Skin of body (tissue), 2 donors: ENCODE data around the gene CSMD2. TPM values are rescaled to one million over a fixed set of nuclear protein-coding genes. Genes with fewer than 3 reads are reported as not detected.

Source experiments
- DNase-seq: peaks from one replicate; lab custom pipeline; 2025; lab: John Stamatoyannopoulos, UW
- total RNA-seq: library from RNA; depleted of rRNA; stranded (reverse); fragments of >200 nt; gene quantifications from one replicate; pipeline ENCODE4 v1.2.3, GENCODE V29; 2014

Gene CSMD2
- total RNA-seq, 1 donor from 2014 or later = 2.4 TPM

DNA sequence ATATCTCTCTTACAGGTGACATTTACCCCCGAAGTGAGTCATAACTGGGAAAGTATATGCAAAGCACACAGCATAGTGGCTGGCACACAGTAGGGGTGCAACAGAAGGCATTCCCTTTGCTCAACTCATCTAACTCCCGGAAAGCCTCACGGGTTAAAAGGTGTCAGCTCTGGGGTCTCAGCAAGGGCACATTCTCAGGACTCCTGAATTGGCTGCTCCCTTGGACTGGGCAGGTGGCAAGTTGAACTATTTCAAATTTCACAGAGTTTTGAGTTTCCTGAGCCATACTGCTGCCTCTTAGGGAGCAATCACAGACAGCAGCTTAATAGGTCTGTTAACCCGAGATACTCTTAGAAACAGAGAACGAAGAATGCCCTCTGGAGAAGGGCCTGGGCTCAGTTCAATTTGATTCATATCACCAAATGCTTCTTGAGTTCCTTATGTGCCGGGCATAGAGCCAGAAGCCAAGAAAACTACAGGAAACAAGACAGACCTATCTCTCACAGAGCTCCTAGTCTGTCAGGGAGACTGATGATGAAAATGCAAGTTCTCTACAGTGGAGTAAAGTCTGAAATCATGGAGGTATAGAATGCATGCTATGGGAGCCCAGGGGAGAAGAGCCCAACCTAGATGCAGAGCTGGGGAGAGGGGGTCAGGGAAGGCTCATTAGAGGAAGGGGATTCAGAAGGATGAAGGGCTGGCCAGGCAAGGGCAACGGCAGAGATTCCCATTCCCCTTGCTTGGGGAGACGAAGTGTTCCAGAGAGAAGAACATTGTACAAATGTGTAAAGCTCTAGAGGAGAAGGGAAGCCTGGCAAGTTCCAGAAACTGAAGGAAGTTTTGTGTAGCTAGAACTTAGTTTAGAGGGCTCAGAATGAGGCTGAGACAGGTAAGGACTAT is 445.0 kb downstream of the CSMD2 start:
- DNase-seq = no peak

GRCh38 chr1:33719326-33719725 is 445.7 kb downstream of the CSMD2 start:
- no peak for DNase-seq

GRCh38 chr1:33718186-33718585 is 446.8 kb downstream of the CSMD2 start:
- DNase-seq = no peak

GRCh38 chr1:33716976-33717688 is 447.9 kb downstream of the CSMD2 start:
- DNase-seq = no peak

DNA sequence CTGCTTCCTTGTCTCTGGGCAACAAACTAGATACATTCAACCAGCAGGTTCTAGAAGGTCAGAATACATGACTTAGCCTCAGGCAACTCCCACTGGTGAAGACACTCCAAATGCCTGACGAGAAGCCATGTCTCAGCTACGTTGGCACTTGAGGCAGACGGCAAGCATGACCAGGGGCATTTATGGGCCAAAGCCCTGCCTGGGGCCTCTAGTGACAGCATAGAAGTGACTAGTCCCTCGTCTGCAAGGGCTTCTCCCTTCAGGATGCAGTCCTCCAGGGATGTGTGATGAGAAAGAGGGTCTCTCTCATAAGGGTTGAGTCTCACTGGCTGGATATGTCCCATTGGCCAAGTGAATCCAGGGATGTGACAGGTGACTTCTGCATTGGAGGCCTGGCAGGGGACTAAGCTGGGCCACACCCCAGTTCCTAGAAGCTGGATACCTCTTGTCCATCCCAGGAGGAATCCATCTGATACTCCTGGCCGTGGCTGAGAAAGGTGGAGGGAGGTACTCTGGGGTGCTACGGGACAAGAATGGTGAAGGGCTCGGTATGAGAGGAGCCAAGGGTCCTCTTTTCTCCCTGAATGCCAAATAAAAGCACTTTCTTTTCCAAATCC is 449.7 kb downstream of the CSMD2 start:
- no peak for DNase-seq

DNA sequence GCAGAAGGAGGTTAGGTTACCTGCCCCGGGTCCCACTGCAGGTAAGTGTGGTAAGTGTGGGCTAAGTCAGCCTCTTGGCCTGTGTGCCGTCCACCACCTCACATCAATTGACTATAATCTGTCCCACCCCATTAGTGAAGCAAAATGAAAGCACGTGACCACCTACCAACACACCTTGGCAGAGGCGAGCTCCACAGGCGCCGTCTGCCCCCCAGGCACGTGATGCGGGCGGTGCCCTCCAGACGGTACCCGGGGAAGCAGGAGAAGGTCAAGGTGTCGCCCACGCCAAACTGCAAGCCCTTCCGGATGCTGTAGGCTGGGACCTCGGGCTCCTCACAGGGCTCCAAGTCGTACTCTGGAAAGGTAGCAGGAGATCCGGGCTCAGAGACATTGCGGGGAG is 450.6 kb downstream of the CSMD2 start:
- DNase-seq = no peak

DNA sequence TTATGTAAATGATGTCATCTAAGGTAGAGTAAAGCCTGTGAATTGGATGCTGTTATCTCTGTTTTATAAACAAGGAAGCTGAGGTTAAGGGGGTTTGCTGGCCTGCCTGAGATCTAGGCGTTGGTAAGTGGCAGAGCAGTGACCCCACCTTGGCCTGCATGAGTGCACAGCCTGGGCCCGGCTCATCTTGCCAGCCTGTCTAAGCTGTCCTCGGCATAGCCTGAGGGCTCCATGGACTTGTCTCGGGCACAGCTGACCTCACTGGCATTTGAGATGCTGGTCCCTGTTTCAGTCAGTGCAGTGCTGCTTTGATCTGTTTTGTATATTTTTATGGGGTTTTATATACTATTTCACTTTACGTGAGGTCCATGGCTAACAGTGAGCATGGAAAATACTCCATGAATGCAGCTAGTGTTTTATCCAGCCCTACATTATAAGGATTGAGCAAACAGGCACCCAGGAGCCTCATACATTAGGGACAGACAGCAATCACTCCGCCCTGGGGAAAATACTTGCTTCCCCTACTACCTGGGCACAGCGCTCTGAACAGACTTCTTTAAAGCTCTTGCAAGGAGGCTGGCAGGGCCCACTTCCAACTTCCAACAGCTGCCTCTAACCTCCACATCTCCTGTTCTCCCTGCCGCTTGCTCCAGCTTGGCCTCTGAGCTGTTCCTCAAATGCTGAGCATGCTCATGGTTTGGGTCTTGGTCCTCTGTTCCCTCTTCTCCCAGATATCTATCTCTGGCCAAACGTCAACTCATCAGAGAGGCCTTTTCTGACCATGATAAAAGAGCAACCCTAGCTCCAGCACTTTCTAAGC is 451.8 kb downstream of the CSMD2 start:
- no peak for DNase-seq

DNA sequence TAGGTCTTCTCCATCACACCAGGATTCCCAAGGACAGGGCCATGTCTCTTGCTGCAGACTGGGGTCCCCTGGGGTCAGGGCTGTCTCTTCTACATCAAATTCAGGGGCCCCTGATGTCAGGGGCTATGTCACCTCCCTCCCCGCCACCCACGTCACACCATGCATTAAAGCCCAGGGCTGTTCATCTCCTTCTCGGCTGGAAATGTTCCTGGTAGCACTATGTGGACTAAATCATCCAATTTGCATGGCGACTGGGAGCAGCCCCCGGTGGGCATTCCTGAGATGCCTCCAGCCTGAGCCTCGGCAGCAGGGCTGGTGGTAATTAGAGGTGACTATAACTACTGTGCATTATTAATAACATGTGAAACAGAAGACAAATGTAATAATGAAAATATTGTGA is 452.8 kb downstream of the CSMD2 start:
- DNase-seq = no peak

GRCh38 chr1:33711511-33711910 is 453.5 kb downstream of the CSMD2 start:
- DNase-seq = no peak

DNA sequence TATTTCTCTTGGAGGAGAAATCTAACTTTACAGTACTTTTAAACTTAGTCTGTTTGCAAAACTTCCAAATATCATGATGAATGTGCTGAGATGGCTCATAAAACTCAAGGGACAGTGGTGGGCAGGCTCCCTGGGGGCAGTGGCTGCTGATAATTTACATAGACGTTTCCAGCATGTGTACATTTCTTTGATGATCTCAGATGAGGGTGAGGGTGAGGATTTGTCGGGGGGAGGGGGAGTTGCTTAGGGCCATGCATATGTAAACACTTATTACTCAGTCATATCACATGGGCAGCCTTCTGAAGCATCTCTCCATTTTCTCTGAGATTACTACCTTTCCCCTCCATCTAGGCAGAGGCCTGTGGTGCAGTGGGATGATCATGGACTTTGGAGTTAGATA is 454.1 kb downstream of the CSMD2 start:
- DNase-seq = no peak

- DNase-seq = no peak
Measured at GRCh38 chr1:33709783-33710718, 455.0 kb downstream of the CSMD2 start.

GRCh38 chr1:33709174-33709782 is 455.8 kb downstream of the CSMD2 start:
- no peak for DNase-seq

GRCh38 chr1:33706634-33707255 is 458.3 kb downstream of the CSMD2 start:
- no peak for DNase-seq

DNA sequence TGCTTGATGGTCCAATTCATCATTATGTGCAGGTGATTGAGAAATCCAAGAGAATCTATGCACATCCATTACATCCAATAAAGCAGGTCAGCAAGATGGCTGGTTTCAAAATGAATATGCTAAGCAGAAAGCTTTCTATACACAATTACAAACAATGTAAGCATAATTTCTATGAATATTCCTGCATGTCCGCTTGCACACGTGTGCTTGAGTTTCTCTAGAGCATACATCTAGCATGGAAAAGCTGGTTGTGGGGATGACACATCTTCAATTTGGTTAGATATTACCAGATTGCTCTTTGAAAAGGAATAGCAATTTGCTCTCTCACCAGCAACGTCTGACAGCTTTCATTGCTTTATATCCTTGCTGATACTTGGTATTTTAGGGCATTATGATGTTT is 461.6 kb downstream of the CSMD2 start:
- no peak for DNase-seq

DNA sequence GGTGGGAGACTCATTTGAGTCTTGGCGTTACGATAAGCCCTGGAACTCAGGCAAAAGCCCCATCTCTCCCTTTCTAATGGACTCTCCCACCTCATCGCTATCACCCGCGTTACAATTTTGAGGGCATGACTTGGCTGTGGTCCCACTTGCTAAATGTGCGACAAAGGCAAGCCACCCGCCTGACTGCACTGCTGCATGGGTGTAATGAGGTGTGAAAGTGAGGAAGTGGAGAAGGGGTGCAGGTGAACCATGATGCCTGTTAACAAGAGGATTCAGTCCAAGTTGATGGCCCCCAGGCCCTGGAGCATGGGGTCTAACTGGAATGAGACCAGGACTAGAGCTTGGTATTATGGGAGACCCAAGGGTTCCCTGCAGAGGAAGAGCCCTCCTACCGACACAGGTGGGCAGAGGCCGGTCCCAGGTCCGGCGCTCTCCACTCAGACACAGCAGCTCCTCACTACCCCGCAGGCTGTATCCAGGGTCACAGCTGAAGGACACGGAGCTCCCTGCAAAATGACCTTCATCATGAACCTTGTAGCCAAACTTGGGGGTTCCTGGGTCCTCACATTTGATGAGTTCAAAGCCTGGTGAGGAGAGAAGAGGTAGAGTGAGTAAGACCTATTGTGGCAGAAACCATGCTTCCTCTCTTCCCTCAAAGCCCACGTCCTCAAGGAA is 466.5 kb downstream of the CSMD2 start:
- DNase-seq = no peak

DNA sequence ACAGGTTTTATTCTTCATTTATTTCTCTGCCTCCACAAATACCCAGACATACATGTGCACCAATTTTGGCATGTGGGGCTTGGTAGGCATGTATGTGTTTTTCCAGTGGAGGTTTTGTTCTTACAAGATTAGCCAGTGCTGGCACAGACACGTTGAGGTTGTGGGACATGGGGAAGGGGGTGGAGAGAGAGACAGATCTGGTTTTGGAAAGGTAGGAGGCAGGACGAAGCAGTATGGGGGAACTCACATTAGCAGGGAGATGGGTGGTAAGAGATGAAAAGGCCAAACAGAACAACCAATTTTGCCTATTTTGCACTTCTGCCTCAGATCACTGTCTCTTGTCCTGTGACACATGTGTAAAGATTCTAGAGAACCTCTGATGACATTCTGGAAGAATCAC is 467.2 kb downstream of the CSMD2 start:
- no peak for DNase-seq

GRCh38 chr1:33696962-33697361 is 468.1 kb downstream of the CSMD2 start:
- DNase-seq = no peak

DNA sequence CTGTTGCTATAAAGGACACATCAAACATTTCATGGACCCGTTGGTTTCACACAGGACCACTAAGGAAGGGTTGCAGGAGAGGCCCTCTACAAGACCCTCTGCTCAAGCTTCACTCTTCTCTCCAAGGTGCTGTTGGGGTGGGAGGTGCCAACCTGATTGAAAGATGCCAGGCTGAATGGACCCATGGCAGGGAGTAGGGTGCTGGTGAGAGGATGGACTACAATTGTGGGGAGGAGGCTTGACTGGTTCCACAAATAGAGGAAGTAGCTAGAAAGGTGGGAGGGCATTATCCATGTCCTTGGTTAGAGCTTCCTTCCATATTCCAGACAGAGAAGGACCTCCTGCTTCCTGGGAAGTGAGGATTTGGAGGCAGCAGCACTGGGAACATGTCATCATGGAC is 468.7 kb downstream of the CSMD2 start:
- no peak for DNase-seq
